HEK293 (cell line): ENCODE results near the gene PFDN1.
A peak's percentile ranks its signal among the peaks of the same experiment; 100 is the strongest.

Experiments used
- CTCF ChIA-PET: fragments of 350-600 bp; formaldehyde crosslinking; extraction: SDS; loops from one replicate; lab custom pipeline; 2021; ENCODE audit warnings: antibody characterized with exemption; lab: Yijun Ruan, JAX
- POLR2A ChIA-PET: fragments of 300-600 bp; formaldehyde crosslinking; extraction: SDS; loops from one replicate; lab custom pipeline; 2020; ENCODE audit warnings: antibody characterized with exemption, inconsistent platforms; lab: Yijun Ruan, JAX
- H3K27ac ChIP-seq: fragments of 200-500 bp; sonication (Bioruptor generic); 2 replicates; pipeline ENCODE4 v1.5.1; 2014; ENCODE audit warnings: low read depth, low read length, control low read depth, inconsistent platforms; ENCODE audit errors: extremely low read depth
- H3K36me3 ChIP-seq, 2 experiments: fragments of 200-500 bp in 1 of 2; sonication (Bioruptor generic) in 1 of 2; 1 replicate in 1 of 2; 2 replicates in 1 of 2; pipeline ENCODE4 v1.5.1; 2014 to 2017; ENCODE audit warnings: inconsistent platforms in 2 of 2, low read length in 2 of 2; ENCODE audit not compliant: control insufficient read depth in 2 of 2, insufficient read depth in 1 of 2
- H3K4me1 ChIP-seq: fragments of 200-500 bp; sonication (Bioruptor generic); 2 replicates; pipeline ENCODE4 v1.5.1; 2014; ENCODE audit warnings: mild to moderate bottlenecking, low read length, inconsistent platforms; ENCODE audit not compliant: control insufficient read depth, insufficient read depth
- H3K4me3 ChIP-seq: 2 replicates; pipeline ENCODE4 v1.5.1; 2011; ENCODE audit warnings: low read depth, mild to moderate bottlenecking, control low read depth, low read length, moderate library complexity
- H3K9me3 ChIP-seq: fragments of 200-500 bp; sonication (Bioruptor generic); 2 replicates; pipeline ENCODE4 v1.5.1; 2014; ENCODE audit warnings: low read depth, low read length, inconsistent platforms; ENCODE audit not compliant: control insufficient read depth, insufficient read depth
- EGR2 ChIP-seq: fragments of 450-650 bp; formaldehyde crosslinking; IDR thresholded peaks from 2 replicates; pipeline ENCODE4 v1.5.1; 2016; ENCODE audit warnings: low read depth, missing biosample characterization, missing genetic modification characterization
- IKZF3 ChIP-seq: fragments of 450-650 bp; IDR thresholded peaks from 2 replicates; pipeline ENCODE4 v1.5.0; 2018; ENCODE audit warnings: missing biosample characterization, mild to moderate bottlenecking, missing genetic modification characterization, moderate library complexity
- MZF1 ChIP-seq: fragments of 450-650 bp; formaldehyde crosslinking; IDR thresholded peaks from 2 replicates; pipeline ENCODE4 v1.5.1; 2017; ENCODE audit warnings: missing biosample characterization, missing genetic modification characterization, borderline replicate concordance
- PRDM1 ChIP-seq: fragments of 450-650 bp; formaldehyde crosslinking; IDR thresholded peaks from 2 replicates; pipeline ENCODE4; 2016; ENCODE audit warnings: missing biosample characterization, missing genetic modification characterization
- SCRT2 ChIP-seq: fragments of 450-650 bp; formaldehyde crosslinking; IDR thresholded peaks from 2 replicates; pipeline ENCODE4 v1.5.1; 2016; ENCODE audit warnings: missing biosample characterization, missing genetic modification characterization
- SP2 ChIP-seq: fragments of 450-650 bp; formaldehyde crosslinking; IDR thresholded peaks from 2 replicates; pipeline ENCODE4 v1.5.1; 2016; ENCODE audit warnings: missing biosample characterization, missing genetic modification characterization
- TRIM28 ChIP-seq: IDR thresholded peaks from 2 replicates; pipeline ENCODE4 v1.6.1; 2011; ENCODE audit warnings: low read length, control low read depth, borderline replicate concordance
- ZBTB17 ChIP-seq: fragments of 450-650 bp; formaldehyde crosslinking; IDR thresholded peaks from 2 replicates; pipeline ENCODE4 v1.5.1; 2016; ENCODE audit warnings: missing biosample characterization, missing genetic modification characterization
- ZEB2 ChIP-seq: fragments of 450-650 bp; formaldehyde crosslinking; IDR thresholded peaks from 2 replicates; pipeline ENCODE4 v1.5.1; 2016; ENCODE audit warnings: missing biosample characterization, missing genetic modification characterization
- ZNF121 ChIP-seq: fragments of 450-650 bp; formaldehyde crosslinking; IDR thresholded peaks from 2 replicates; pipeline ENCODE4 v1.5.1; 2016; ENCODE audit warnings: missing biosample characterization, missing genetic modification characterization
- ZNF169 ChIP-seq: fragments of 450-650 bp; formaldehyde crosslinking; IDR thresholded peaks from 2 replicates; pipeline ENCODE4 v1.5.1; 2016; ENCODE audit warnings: missing biosample characterization, missing genetic modification characterization
- ZNF211 ChIP-seq: fragments of 450-650 bp; formaldehyde crosslinking; IDR thresholded peaks from 2 replicates; pipeline ENCODE4 v1.5.1; 2016; ENCODE audit warnings: low read depth, missing biosample characterization, missing genetic modification characterization
- ZNF23 ChIP-seq: fragments of 450-650 bp; formaldehyde crosslinking; IDR thresholded peaks from 2 replicates; pipeline ENCODE4 v1.5.1; 2016; ENCODE audit warnings: missing biosample characterization, missing genetic modification characterization, borderline replicate concordance
- ZNF274 ChIP-seq, 2 experiments: fragments of 200-500 bp in 1 of 2; fragments of 450-650 bp in 1 of 2; sonication (Bioruptor generic) in 1 of 2; formaldehyde crosslinking in 1 of 2; IDR thresholded peaks; 2 replicates each; pipeline versions ENCODE4 v1.5.1 to v1.6.1; 2014 to 2016; ENCODE audit warnings: borderline replicate concordance in 1 of 2, inconsistent platforms in 1 of 2, low read length in 1 of 2, missing biosample characterization in 1 of 2, missing genetic modification characterization in 1 of 2
- ZNF416 ChIP-seq: fragments of 450-650 bp; formaldehyde crosslinking; IDR thresholded peaks from 2 replicates; pipeline ENCODE4 v1.5.1; 2016; ENCODE audit warnings: missing biosample characterization, missing genetic modification characterization
- ZNF501 ChIP-seq: fragments of 450-650 bp; formaldehyde crosslinking; IDR thresholded peaks from 2 replicates; pipeline ENCODE4 v1.5.1; 2016; ENCODE audit warnings: missing biosample characterization, missing genetic modification characterization
- ZNF548 ChIP-seq: fragments of 450-650 bp; formaldehyde crosslinking; IDR thresholded peaks from 2 replicates; pipeline ENCODE4 v1.5.1; 2016; ENCODE audit warnings: missing biosample characterization, missing genetic modification characterization
- ZNF660 ChIP-seq: fragments of 450-650 bp; IDR thresholded peaks from 2 replicates; pipeline ENCODE4 v1.5.1; 2018; ENCODE audit warnings: missing biosample characterization, mild to moderate bottlenecking, missing genetic modification characterization
- ZNF792 ChIP-seq: fragments of 450-650 bp; formaldehyde crosslinking; IDR thresholded peaks from 2 replicates; pipeline ENCODE4 v1.5.1; 2016; ENCODE audit warnings: missing biosample characterization, missing genetic modification characterization
- ZNF843 ChIP-seq: fragments of 450-650 bp; formaldehyde crosslinking; IDR thresholded peaks from 2 replicates; pipeline ENCODE4 v1.5.1; 2016; ENCODE audit warnings: missing biosample characterization, missing genetic modification characterization
- ZSCAN23 ChIP-seq: fragments of 450-650 bp; formaldehyde crosslinking; IDR thresholded peaks from 2 replicates; pipeline ENCODE4 v1.5.1; 2016; ENCODE audit warnings: missing biosample characterization, missing genetic modification characterization
- ZXDB ChIP-seq: fragments of 450-650 bp; formaldehyde crosslinking; IDR thresholded peaks from 2 replicates; pipeline ENCODE4 v1.5.1; 2016; ENCODE audit warnings: missing biosample characterization, missing genetic modification characterization
- TF ChIP-seq, protein P1 (sequence below): fragments of 450-650 bp; formaldehyde crosslinking; IDR thresholded peaks from 2 replicates; pipeline ENCODE4 v1.5.1; 2016; ENCODE audit warnings: missing biosample characterization, missing genetic modification characterization
- TF ChIP-seq, protein P2 (sequence below): IDR thresholded peaks from 2 replicates; pipeline ENCODE4 v1.6.1; 2011; ENCODE audit warnings: mild to moderate bottlenecking, low read depth, low read length, borderline replicate concordance
- TF ChIP-seq, protein P3 (sequence below): fragments of 450-650 bp; formaldehyde crosslinking; IDR thresholded peaks from 2 replicates; pipeline ENCODE4 v1.5.1; 2016; ENCODE audit warnings: missing biosample characterization, missing genetic modification characterization, borderline replicate concordance

The PFDN1 gene

DNA sequence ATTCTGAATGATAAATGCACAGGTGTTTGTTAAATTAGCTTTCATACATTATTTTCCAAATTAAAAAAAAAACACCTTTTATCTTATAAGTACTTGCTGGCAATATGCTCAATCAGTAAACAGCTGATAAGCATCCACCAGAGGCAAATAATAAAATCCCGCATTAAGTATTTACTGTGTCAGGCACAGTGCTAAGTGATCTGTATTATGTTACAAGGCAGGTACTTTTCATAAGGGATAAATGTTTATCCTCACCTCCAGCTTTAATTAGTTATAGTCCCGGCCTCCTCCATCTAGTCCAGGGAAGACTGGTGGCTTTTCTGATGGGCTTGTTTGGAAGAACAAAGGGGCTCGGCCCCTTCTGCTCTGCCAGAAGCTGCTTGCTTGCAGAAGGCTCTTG is 40.1 kb downstream of the PFDN1 start (continued):
- no peak for TF ChIP-seq ZNF211 (tag by site-specific recombination)
- TF ChIP-seq EGR2 (tag by site-specific recombination): no peak
- no peak for TF ChIP-seq ZNF23
- TF ChIP-seq IKZF3 (tag by site-specific recombination): 0 out of 2 replicates have a peak, but pooled peaks have one; percentile 22
- no peak for TF ChIP-seq ZNF416 (tag by site-specific recombination)
- TF ChIP-seq PRDM1 (tag by site-specific recombination): no peak
- no peak for TF ChIP-seq ZNF792 (tag by site-specific recombination)
- no peak for TF ChIP-seq ZXDB (tag by site-specific recombination)
- TF ChIP-seq ZNF121 (tag by site-specific recombination): no peak
- TF ChIP-seq, all 188 proteins: peak for 6

DNA sequence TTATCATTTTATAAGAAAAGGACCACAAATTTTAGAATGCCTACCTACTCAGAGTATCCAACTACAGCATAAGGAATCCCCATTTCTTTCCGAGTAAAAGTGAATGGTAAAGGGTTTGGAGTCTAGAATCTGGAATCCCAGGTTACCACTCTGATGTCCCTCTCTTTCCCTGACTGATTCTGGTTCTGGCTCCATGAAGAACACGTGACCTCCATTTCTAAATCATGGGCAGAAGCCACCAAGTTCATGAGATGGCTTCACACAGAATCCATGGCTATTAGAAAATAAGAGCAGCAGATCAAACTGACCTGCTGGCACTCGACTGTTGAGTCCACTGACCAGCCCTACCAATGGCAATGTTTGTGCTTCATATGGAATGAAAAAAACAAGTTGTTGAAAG is 40.7 kb downstream of the PFDN1 start:
- Histone ChIP-seq H3K4me3 (no peak overlapping the region), H3K9me3 (no peaks in the 10 kb centered on the region), H3K4me1 (peaks cover 15% of the 10 kb centered on the region), H3K36me3 (peaks cover 0 to 15% of the 10 kb centered on the region in 2 experiments; a peak in 1 of 3 replicates), H3K27ac (no peak overlapping the region)
- CTCF ChIA-PET: interaction anchor here (0.6 to 4.0 kb wide), 10 partner anchors 10 to 559 kb away, joined by 3 to 25 read pairs (median 6); partner anchors contain the start of genes HBEGF and PCDHA5
- POLR2A ChIA-PET: interaction anchor here (0.6 to 2.5 kb wide), 3 partner anchors 10 to 84 kb away, joined by 4 to 17 read pairs (median 5); partner anchors contain the start of gene HBEGF
- no peak for TF ChIP-seq ZNF660 (tag by site-specific recombination)
- TF ChIP-seq, protein P1, sequence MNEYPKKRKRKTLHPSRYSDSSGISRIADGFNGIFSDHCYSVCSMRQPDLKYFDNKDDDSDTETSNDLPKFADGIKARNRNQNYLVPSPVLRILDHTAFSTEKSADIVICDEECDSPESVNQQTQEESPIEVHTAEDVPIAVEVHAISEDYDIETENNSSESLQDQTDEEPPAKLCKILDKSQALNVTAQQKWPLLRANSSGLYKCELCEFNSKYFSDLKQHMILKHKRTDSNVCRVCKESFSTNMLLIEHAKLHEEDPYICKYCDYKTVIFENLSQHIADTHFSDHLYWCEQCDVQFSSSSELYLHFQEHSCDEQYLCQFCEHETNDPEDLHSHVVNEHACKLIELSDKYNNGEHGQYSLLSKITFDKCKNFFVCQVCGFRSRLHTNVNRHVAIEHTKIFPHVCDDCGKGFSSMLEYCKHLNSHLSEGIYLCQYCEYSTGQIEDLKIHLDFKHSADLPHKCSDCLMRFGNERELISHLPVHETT (tag by site-specific recombination): 0 out of 2 replicates have a peak, but pooled peaks have one; percentile 2

DNA sequence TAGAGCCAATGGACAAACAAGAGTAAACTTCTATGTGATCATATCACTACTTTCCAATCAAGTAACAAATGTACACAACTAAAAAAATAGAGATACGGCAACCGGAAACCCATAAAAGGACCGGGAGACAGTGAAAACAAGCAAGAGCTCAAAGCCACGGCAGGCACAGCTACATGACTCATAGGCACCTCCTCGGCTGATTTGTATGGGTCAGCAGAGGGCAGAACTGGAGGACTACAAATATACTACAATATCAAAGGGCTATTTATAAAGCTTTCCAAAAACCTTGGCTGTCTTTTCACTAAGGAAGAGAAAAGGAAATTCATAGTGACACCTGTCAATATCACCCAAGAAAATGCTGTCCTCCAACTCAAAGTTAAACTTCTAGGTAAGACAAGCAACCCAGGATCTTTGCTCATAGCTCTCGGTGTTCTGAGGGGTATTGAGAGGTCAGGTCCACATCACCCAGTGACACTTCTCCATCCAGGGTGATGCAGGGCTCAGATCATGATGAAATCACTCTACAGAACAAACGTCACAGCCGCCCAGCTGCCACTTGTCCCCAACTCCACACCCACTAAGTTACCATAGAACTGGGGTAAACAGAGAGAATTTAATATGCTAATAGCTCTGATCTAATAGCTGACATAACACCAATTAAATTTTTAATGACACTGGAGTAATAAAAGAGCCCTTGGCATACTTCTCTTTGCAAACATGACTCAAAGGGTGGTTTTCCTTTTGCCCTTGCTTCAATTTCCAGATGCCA is 41.3 kb downstream of the PFDN1 start:
- H3K4me1 ChIP-seq: peaks cover 11% of the 10 kb centered on the region
- ChIA-PET CTCF (interaction anchor here (0.6 to 4.0 kb wide), 12 partner anchors 10 to 560 kb away, joined by 3 to 25 read pairs (median 6); partner anchors contain the start of genes HBEGF and PCDHA5), POLR2A (interaction anchor here (0.5 to 2.5 kb wide), 7 partner anchors 9 to 85 kb away, joined by 3 to 17 read pairs (median 4); partner anchors contain the start of genes HBEGF and PFDN1)
- H3K4me3 ChIP-seq: no peak overlapping the region
- no peaks in the 10 kb centered on the region for H3K9me3 ChIP-seq
- H3K27ac ChIP-seq: no peak overlapping the region
- peaks cover 0 to 15% of the 10 kb centered on the region in 2 experiments; a peak in 1 of 3 replicates for H3K36me3 ChIP-seq
- TF ChIP-seq ZNF843: no peak; the same call in 1 of the 2 replicates
- no peak for TF ChIP-seq MZF1 (tag by site-specific recombination)
- TF ChIP-seq ZEB2 (tag by site-specific recombination): peak; percentile 86
- TF ChIP-seq, protein P2, sequence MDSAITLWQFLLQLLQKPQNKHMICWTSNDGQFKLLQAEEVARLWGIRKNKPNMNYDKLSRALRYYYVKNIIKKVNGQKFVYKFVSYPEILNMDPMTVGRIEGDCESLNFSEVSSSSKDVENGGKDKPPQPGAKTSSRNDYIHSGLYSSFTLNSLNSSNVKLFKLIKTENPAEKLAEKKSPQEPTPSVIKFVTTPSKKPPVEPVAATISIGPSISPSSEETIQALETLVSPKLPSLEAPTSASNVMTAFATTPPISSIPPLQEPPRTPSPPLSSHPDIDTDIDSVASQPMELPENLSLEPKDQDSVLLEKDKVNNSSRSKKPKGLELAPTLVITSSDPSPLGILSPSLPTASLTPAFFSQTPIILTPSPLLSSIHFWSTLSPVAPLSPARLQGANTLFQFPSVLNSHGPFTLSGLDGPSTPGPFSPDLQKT: peak; percentile 98
- no peak for TF ChIP-seq ZNF169 (tag by site-specific recombination)
- TF ChIP-seq ZNF548 (tag by site-specific recombination): 0 out of 2 replicates have a peak, but pooled peaks have one; percentile 58
- TF ChIP-seq, protein P3, sequence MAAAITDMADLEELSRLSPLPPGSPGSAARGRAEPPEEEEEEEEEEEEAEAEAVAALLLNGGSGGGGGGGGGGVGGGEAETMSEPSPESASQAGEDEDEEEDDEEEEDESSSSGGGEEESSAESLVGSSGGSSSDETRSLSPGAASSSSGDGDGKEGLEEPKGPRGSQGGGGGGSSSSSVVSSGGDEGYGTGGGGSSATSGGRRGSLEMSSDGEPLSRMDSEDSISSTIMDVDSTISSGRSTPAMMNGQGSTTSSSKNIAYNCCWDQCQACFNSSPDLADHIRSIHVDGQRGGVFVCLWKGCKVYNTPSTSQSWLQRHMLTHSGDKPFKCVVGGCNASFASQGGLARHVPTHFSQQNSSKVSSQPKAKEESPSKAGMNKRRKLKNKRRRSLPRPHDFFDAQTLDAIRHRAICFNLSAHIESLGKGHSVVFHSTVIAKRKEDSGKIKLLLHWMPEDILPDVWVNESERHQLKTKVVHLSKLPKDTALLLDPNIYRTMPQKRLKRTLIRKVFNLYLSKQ (tag by site-specific recombination): no peak
- TF ChIP-seq ZNF501 (tag by site-specific recombination): 0 out of 2 replicates have a peak, but pooled peaks have one; percentile 45
- TF ChIP-seq ZNF274 (IDR thresholded peaks at IDR 0.05; ENCODE audit: low read length): no peak
- no peak for TF ChIP-seq ZNF274 (tag by site-specific recombination; IDR thresholded peaks at IDR 0.05; ENCODE audit: borderline replicate concordance)
- TF ChIP-seq ZBTB17 (tag by site-specific recombination): peak; percentile 32; the same call in 1 of the 2 replicates
- TF ChIP-seq ZSCAN23 (tag by site-specific recombination): no peak
- TF ChIP-seq TRIM28: peak; percentile 79
- no peak for TF ChIP-seq SCRT2 (tag by site-specific recombination)
- no peak for TF ChIP-seq SP2 (tag by site-specific recombination)
